Endothelial cell of umbilical vein (primary cell): ENCODE results near the gene FYB1. TPM values are rescaled to one million over a fixed set of nuclear protein-coding genes. Genes with fewer than 3 reads are reported as not detected.

Source experiments
- BruUV-seq: library from RNA; stranded (reverse); fragments of 400-500 nt; replicated peaks from 2 replicates; lab custom pipeline; 2021; lab: Mats Ljungman, UMichigan
- CTCF ChIA-PET: fragments of 300-600, 350-600 bp; sonication (Branson Sonifier 250); formaldehyde crosslinking; loops from one replicate; lab custom pipeline; 2021; ENCODE audit warnings: antibody characterized with exemption, inconsistent platforms; lab: Charles Lee
- POLR2A ChIA-PET: fragments of 300-600, 350-600 bp; sonication (Branson Sonifier 250); formaldehyde crosslinking; loops from one replicate; lab custom pipeline; 2021; ENCODE audit warnings: antibody characterized with exemption, inconsistent platforms; lab: Charles Lee
- DNase-seq: peaks from one replicate; pipeline ENCODE4 v3.0.0-alpha.2; 2011; ENCODE audit warnings: low read depth, low spot score
- FAIRE-seq: peaks from 2 replicates; lab custom pipeline; 2011; peaks lifted over from hg19 to GRCh38; lab: Jason Lieb, UNC
- H2AFZ ChIP-seq: 2 replicates; pipeline ENCODE4 v1.6.0; 2012; ENCODE audit warnings: low read depth, low read length, control low read depth, inconsistent platforms
- H3K27ac ChIP-seq: 2 replicates; pipeline ENCODE4 v1.5.1; 2011; ENCODE audit warnings: low read depth, mild to moderate bottlenecking, control low read depth, low read length, moderate library complexity; ENCODE audit not compliant: insufficient read depth
- H3K27me3 ChIP-seq, 2 experiments: 2 replicates each; pipeline versions ENCODE4 v1.6.0 to v1.6.1; 2011; ENCODE audit warnings: low read length in 2 of 2, mixed read lengths in 1 of 2; ENCODE audit not compliant: control insufficient read depth in 2 of 2, insufficient read depth in 2 of 2
- H3K36me3 ChIP-seq, 2 experiments: 2 replicates in 1 of 2; 3 replicates in 1 of 2; pipeline ENCODE4 v1.5.1; 2011; ENCODE audit warnings: low read length in 2 of 2, mild to moderate bottlenecking in 1 of 2, moderate library complexity in 1 of 2; ENCODE audit not compliant: control insufficient read depth in 2 of 2, insufficient read depth in 2 of 2; ENCODE audit errors: extremely low read depth in 1 of 2
- H3K4me1 ChIP-seq: 3 replicates; pipeline ENCODE4 v1.5.1; 2011; ENCODE audit warnings: mild to moderate bottlenecking, low read length; ENCODE audit not compliant: control insufficient read depth, insufficient read depth; ENCODE audit errors: extremely low read depth
- H3K4me2 ChIP-seq: 2 replicates; pipeline ENCODE4 v1.6.1; 2011; ENCODE audit warnings: low read length, control low read depth, mixed read lengths; ENCODE audit not compliant: insufficient read depth
- H3K4me3 ChIP-seq, 3 experiments: fragments of 200-600 bp in 1 of 3; sonication (generic), shearing (Covaris generic) in 1 of 3; replicated peaks in 1 of 3; 2 replicates each; pipeline ENCODE4 v1.5.1; 2011 to 2016; ENCODE audit warnings: control low read depth in 3 of 3, low read length in 3 of 3, mild to moderate bottlenecking in 2 of 3, inconsistent platforms in 1 of 3, low read depth in 1 of 3, moderate library complexity in 1 of 3; ENCODE audit not compliant: insufficient read depth in 1 of 3
- H3K79me2 ChIP-seq: 2 replicates; pipeline ENCODE4 v1.6.0; 2012; ENCODE audit warnings: low read length, inconsistent platforms; ENCODE audit not compliant: control insufficient read depth, insufficient read depth
- H3K9ac ChIP-seq: replicated peaks from 2 replicates; pipeline ENCODE3; 2011; ENCODE audit warnings: low read length, control low read depth; ENCODE audit not compliant: insufficient read depth; ENCODE audit errors: extremely low read depth
- H3K9me1 ChIP-seq: replicated peaks from 3 replicates; pipeline ENCODE4 v1.6.0; 2011; ENCODE audit warnings: mild to moderate bottlenecking, low read length; ENCODE audit not compliant: control insufficient read depth, insufficient read depth; ENCODE audit errors: extremely low read depth
- H3K9me3 ChIP-seq: replicated peaks from 2 replicates; pipeline ENCODE4 v1.5.1; 2012; ENCODE audit warnings: low read length, inconsistent platforms; ENCODE audit not compliant: control insufficient read depth, insufficient read depth
- H4K20me1 ChIP-seq: replicated peaks from 2 replicates; pipeline ENCODE3; 2011; ENCODE audit warnings: mild to moderate bottlenecking, low read length; ENCODE audit not compliant: control insufficient read depth, insufficient read depth; ENCODE audit errors: extremely low read depth
- EZH2 ChIP-seq: IDR thresholded peaks from 2 replicates; pipeline ENCODE4 v1.6.1; 2012; ENCODE audit warnings: borderline replicate concordance, low read depth, mild to moderate bottlenecking, moderate library complexity, low read length, inconsistent platforms; ENCODE audit not compliant: severe bottlenecking
- FOS ChIP-seq: IDR thresholded peaks from 2 replicates; pipeline ENCODE4 v1.6.1; 2011; ENCODE audit warnings: mild to moderate bottlenecking, low read length, moderate library complexity, borderline replicate concordance; ENCODE audit not compliant: insufficient read depth
- GATA2 ChIP-seq: IDR thresholded peaks from 2 replicates; pipeline ENCODE4 v1.7.0; 2011; ENCODE audit warnings: low read depth, mild to moderate bottlenecking, moderate library complexity, mixed read lengths, low read length; ENCODE audit not compliant: insufficient read length, insufficient read depth
- JUN ChIP-seq: IDR thresholded peaks from 2 replicates; pipeline ENCODE4 v1.6.1; 2011; ENCODE audit warnings: borderline replicate concordance, low read depth; ENCODE audit not compliant: insufficient read length, insufficient read depth
- MAX ChIP-seq: IDR thresholded peaks from 2 replicates; pipeline ENCODE4 v1.6.1; 2011; ENCODE audit not compliant: insufficient read depth, insufficient read length
- MYC ChIP-seq: IDR thresholded peaks from one replicate; pipeline ENCODE4 v1.6.1; 2011; ENCODE audit warnings: mild to moderate bottlenecking, low read depth, low read length
- POLR2A ChIP-seq: IDR thresholded peaks from 2 replicates; pipeline ENCODE4 v1.6.1; 2012; ENCODE audit warnings: low read depth, mild to moderate bottlenecking, control low read depth, low read length
- POLR2AphosphoS5 ChIP-seq: IDR thresholded peaks from 2 replicates; pipeline ENCODE4 v1.6.1; 2012; ENCODE audit warnings: low read depth, mild to moderate bottlenecking, control low read depth, low read length, moderate library complexity; ENCODE audit not compliant: insufficient read depth
- dilution Hi-C: fragments of 300-500 bp; cut with MboI; formaldehyde crosslinking; loops from one replicate; pipeline ENCODE4 v1.15.0; 2019; ENCODE audit warnings: low sequenced_read_pairs; ENCODE audit not compliant: extremely low pct_ligation_motif_present
- intact Hi-C: fragments of 100-400 bp; cut with micrococcal nuclease; formaldehyde crosslinking; loops from one replicate; pipeline ENCODE4 v1.10.0; 2022
- polyA plus RNA-seq, 4 experiments: library from polyadenylated mRNA; depleted of rRNA in 3 of 4; stranded (reverse) in 3 of 4; unstranded in 1 of 4; fragments of >200 nt; gene quantifications; 2 replicates each; pipeline versions ENCODE4 v1.2.1 to v1.2.3, GENCODE V29; 2011 to 2012; ENCODE audit warnings: missing spikeins in 1 of 4
- total RNA-seq: library from RNA; stranded (reverse); gene quantifications from 2 replicates; pipeline ENCODE4 v1.2.3, GENCODE V29; 2021
- TF ChIP-seq, protein P1 (sequence below), 2 donors: IDR thresholded peaks; 1 replicate in 1 of 2; 2 replicates in 1 of 2; pipeline ENCODE4 v1.5.1; 2011; ENCODE audit warnings: low read length in 2 of 2, mild to moderate bottlenecking in 2 of 2, moderate library complexity in 2 of 2, control low read depth in 1 of 2, inconsistent platforms in 1 of 2, low read depth in 1 of 2; ENCODE audit not compliant: insufficient read depth in 1 of 2; ENCODE audit errors: extremely low read depth in 1 of 2

FYB1 gene
- total and polyA plus RNA-seq, 2 donors (not counting 3 experiments of a cell fraction or from before 2014, with no cell fraction given) = 0.44 TPM; not detected in 1

- Histone ChIP-seq H3K4me3 (no peak overlapping the region), H3K9me1 (no peaks in the 10 kb centered on the region), H3K27me3 (no peaks in the 10 kb centered on the region), H3K9ac (no peak overlapping the region), H3K36me3 (no peaks in the 10 kb centered on the region), H3K4me2 (no peak overlapping the region), H4K20me1 (no peaks in the 10 kb centered on the region), H3K9me3 (no peaks in the 10 kb centered on the region), H3K27ac (no peak overlapping the region), H3K79me2 (no peaks in the 10 kb centered on the region), H3K4me1 (no peaks in the 10 kb centered on the region), H2AFZ (no peak overlapping the region)
- POLR2A ChIA-PET = no interaction called here
- CTCF ChIA-PET = interaction anchor here (0.8 kb wide), 1 partner anchor 17 kb away, joined by 3 read pairs; no protein-coding TSS in a partner anchor
- TF ChIP-seq FOS = no peak
- TF ChIP-seq MAX = no peak
- TF ChIP-seq EZH2 = no peak
- TF ChIP-seq POLR2A = no peak
- no peak for TF ChIP-seq JUN
- TF ChIP-seq MYC = no peak
- TF ChIP-seq GATA2 = no peak
- TF ChIP-seq, protein P1, sequence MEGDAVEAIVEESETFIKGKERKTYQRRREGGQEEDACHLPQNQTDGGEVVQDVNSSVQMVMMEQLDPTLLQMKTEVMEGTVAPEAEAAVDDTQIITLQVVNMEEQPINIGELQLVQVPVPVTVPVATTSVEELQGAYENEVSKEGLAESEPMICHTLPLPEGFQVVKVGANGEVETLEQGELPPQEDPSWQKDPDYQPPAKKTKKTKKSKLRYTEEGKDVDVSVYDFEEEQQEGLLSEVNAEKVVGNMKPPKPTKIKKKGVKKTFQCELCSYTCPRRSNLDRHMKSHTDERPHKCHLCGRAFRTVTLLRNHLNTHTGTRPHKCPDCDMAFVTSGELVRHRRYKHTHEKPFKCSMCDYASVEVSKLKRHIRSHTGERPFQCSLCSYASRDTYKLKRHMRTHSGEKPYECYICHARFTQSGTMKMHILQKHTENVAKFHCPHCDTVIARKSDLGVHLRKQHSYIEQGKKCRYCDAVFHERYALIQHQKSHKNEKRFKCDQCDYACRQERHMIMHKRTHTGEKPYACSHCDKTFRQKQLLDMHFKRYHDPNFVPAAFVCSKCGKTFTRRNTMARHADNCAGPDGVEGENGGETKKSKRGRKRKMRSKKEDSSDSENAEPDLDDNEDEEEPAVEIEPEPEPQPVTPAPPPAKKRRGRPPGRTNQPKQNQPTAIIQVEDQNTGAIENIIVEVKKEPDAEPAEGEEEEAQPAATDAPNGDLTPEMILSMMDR (IDR thresholded peaks at IDR 0.05; ENCODE audit: extremely low read depth in 1 of 2, insufficient read depth in 1 of 2, low read depth in 1 of 2, low read length in 2 of 2) = no peak
- TF ChIP-seq POLR2AphosphoS5 = no peak
- DNase-seq = no peak
- intact Hi-C loops = no loop called here
- BruUV-seq = no TSS peak
- dilution Hi-C loops = no loop called here
- no peak for FAIRE-seq
Measured at GRCh38 chr5:39132792-39133191, 86.6 kb downstream of the FYB1 start.
